Panc1 (cell line): ENCODE measurements around the gene HBS1L.

Source experiments
- CTCF ChIP-seq: fragments of 450-650 bp; IDR thresholded peaks from 2 replicates; pipeline ENCODE4 v1.5.1; 2017; ENCODE audit warnings: mild to moderate bottlenecking
- POLR2AphosphoS5 ChIP-seq: IDR thresholded peaks from 2 replicates; pipeline ENCODE4 v1.6.1; 2012; ENCODE audit warnings: mild to moderate bottlenecking, low read depth, low read length, moderate library complexity
- REST ChIP-seq, 2 experiments: IDR thresholded peaks; 2 replicates each; pipeline ENCODE4 v1.6.1; 2011 to 2012; ENCODE audit warnings: low read depth in 2 of 2, control low read depth in 1 of 2, low read length in 1 of 2, mild to moderate bottlenecking in 1 of 2, moderate library complexity in 1 of 2; ENCODE audit not compliant: insufficient read depth in 1 of 2

GRCh38 chr6:135088818-135089809, 34.5 kb upstream of the HBS1L start:
- peak; percentile 38; the same call in 1 of the 2 replicates for TF ChIP-seq CTCF
- no peak for TF ChIP-seq REST (IDR thresholded peaks at IDR 0.05; ENCODE audit: insufficient read depth in 1 of 2, low read depth in 2 of 2, low read length in 1 of 2)
- TF ChIP-seq POLR2AphosphoS5, result no peak
